ENCODE measurements around the gene XRCC6. TPM values are rescaled to one million over a fixed set of nuclear protein-coding genes. Genes with fewer than 3 reads are reported as not detected.

XRCC6 gene
- total and polyA plus RNA-seq, 9 of the 15 experiments (the other 6 are each of a cell fraction or from before 2014, with no cell fraction given): 151 to 440 (median 318) TPM

DNA sequence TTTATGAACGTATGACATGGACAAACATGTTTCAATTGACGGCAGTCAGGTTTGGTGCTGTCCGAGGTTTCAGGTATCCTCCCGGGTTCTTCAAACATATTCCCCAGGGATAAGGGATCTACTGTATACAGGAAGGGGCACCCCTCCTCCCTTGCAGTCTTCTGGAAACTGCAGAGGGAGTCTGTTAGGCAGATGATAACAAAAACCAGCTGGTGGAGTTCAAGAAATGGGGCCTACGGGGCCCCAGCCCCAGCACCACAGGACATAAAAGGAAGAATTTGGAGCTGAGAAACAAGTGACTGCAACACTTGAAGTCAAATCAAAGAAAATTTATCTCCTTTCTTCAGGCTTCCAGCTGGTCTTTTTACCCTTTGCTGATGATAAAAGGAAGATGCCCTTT, 35.5 kb downstream of the XRCC6 start (continued):
- TF ChIP-seq RFX1 (IDR thresholded peaks at IDR 0.05) (no peak), NCOR1 (IDR thresholded peaks at IDR 0.05) (peak; percentile 8; the same call in 1 of the 2 replicates), LEF1 (IDR thresholded peaks at IDR 0.05) (no peak), ASH1L (IDR thresholded peaks at IDR 0.05; ENCODE audit: borderline replicate concordance, low read depth, partially characterized antibody) (no peak), XRCC4 (IDR thresholded peaks at IDR 0.05; ENCODE audit: extremely low read depth, insufficient read depth, insufficient read length) (no peak), ELF4 (CRISPR knock-in tag; IDR thresholded peaks at IDR 0.05) (no peak), ZNF408 (CRISPR knock-in tag; IDR thresholded peaks at IDR 0.05; ENCODE audit: low read depth) (no peak), CBFA2T2 (conservative IDR thresholded peaks at IDR 0.05) (peak; percentile 43), FOS (IDR thresholded peaks at IDR 0.05; ENCODE audit: extremely low read depth, insufficient read length) (no peak), TCF3 (CRISPR knock-in tag; IDR thresholded peaks at IDR 0.05) (no peak; the same call in 1 of the 2 replicates), FOXJ3 (CRISPR knock-in tag; IDR thresholded peaks at IDR 0.05) (no peak)
- TF ChIP-seq, protein P1, sequence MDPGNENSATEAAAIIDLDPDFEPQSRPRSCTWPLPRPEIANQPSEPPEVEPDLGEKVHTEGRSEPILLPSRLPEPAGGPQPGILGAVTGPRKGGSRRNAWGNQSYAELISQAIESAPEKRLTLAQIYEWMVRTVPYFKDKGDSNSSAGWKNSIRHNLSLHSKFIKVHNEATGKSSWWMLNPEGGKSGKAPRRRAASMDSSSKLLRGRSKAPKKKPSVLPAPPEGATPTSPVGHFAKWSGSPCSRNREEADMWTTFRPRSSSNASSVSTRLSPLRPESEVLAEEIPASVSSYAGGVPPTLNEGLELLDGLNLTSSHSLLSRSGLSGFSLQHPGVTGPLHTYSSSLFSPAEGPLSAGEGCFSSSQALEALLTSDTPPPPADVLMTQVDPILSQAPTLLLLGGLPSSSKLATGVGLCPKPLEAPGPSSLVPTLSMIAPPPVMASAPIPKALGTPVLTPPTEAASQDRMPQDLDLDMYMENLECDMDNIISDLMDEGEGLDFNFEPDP (CRISPR knock-in tag; IDR thresholded peaks at IDR 0.05): no peak
- TF ChIP-seq, protein P2, sequence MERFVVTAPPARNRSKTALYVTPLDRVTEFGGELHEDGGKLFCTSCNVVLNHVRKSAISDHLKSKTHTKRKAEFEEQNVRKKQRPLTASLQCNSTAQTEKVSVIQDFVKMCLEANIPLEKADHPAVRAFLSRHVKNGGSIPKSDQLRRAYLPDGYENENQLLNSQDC (CRISPR knock-in tag; IDR thresholded peaks at IDR 0.05): no peak
- TF ChIP-seq, protein P3, sequence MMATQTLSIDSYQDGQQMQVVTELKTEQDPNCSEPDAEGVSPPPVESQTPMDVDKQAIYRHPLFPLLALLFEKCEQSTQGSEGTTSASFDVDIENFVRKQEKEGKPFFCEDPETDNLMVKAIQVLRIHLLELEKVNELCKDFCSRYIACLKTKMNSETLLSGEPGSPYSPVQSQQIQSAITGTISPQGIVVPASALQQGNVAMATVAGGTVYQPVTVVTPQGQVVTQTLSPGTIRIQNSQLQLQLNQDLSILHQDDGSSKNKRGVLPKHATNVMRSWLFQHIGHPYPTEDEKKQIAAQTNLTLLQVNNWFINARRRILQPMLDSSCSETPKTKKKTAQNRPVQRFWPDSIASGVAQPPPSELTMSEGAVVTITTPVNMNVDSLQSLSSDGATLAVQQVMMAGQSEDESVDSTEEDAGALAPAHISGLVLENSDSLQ (IDR thresholded peaks at IDR 0.05): no peak
- TF ChIP-seq, protein P4, sequence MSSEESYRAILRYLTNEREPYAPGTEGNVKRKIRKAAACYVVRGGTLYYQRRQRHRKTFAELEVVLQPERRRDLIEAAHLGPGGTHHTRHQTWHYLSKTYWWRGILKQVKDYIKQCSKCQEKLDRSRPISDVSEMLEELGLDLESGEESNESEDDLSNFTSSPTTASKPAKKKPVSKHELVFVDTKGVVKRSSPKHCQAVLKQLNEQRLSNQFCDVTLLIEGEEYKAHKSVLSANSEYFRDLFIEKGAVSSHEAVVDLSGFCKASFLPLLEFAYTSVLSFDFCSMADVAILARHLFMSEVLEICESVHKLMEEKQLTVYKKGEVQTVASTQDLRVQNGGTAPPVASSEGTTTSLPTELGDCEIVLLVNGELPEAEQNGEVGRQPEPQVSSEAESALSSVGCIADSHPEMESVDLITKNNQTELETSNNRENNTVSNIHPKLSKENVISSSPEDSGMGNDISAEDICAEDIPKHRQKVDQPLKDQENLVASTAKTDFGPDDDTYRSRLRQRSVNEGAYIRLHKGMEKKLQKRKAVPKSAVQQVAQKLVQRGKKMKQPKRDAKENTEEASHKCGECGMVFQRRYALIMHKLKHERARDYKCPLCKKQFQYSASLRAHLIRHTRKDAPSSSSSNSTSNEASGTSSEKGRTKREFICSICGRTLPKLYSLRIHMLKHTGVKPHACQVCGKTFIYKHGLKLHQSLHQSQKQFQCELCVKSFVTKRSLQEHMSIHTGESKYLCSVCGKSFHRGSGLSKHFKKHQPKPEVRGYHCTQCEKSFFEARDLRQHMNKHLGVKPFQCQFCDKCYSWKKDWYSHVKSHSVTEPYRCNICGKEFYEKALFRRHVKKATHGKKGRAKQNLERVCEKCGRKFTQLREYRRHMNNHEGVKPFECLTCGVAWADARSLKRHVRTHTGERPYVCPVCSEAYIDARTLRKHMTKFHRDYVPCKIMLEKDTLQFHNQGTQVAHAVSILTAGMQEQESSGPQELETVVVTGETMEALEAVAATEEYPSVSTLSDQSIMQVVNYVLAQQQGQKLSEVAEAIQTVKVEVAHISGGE (CRISPR knock-in tag; IDR thresholded peaks at IDR 0.05): 0 out of 6 replicates have a peak, but pooled peaks of 1 of the 3 experiments have one; percentile 44
- TF ChIP-seq, protein P5, sequence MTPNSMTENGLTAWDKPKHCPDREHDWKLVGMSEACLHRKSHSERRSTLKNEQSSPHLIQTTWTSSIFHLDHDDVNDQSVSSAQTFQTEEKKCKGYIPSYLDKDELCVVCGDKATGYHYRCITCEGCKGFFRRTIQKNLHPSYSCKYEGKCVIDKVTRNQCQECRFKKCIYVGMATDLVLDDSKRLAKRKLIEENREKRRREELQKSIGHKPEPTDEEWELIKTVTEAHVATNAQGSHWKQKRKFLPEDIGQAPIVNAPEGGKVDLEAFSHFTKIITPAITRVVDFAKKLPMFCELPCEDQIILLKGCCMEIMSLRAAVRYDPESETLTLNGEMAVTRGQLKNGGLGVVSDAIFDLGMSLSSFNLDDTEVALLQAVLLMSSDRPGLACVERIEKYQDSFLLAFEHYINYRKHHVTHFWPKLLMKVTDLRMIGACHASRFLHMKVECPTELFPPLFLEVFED (CRISPR knock-in tag; conservative IDR thresholded peaks at IDR 0.05): no peak

All from K562 (cell line).